K562 (cell line): ENCODE data around the gene MPRIP. TPM values are rescaled to one million over a fixed set of nuclear protein-coding genes. Genes with fewer than 3 reads are reported as not detected.

Source experiments
- ATAC-seq: fragments of 200-7000 bp; cut with Tn5 transposase; 3 replicates; pipeline ENCODE4 v1.9.1; 2020; ENCODE audit warnings: moderate library complexity
- BruUV-seq: library from RNA; stranded (reverse); fragments of 400-500 nt; replicated peaks from 2 replicates; lab custom pipeline; 2021; lab: Mats Ljungman, UMichigan
- CTCF ChIA-PET: fragments of 300-600 bp; formaldehyde crosslinking; extraction: SDS; loops from one replicate; lab custom pipeline; 2021; ENCODE audit warnings: low intra/inter-chr PET ratio; lab: Yijun Ruan, JAX
- POLR2A ChIA-PET: fragments of 300-600, 350-650 bp; sonication (Branson Sonifier 250); formaldehyde crosslinking; extraction: SDS; loops from one replicate; lab custom pipeline; 2021; ENCODE audit warnings: antibody characterized with exemption, inconsistent platforms; lab: Yijun Ruan, JAX
- DNase-seq, 4 experiments: peaks; one replicate each; pipeline versions ENCODE4 v3.0.0 to v3.0.0-alpha.2; 2011 to 2018; ENCODE audit warnings: low spot score in 3 of 4, mixed read lengths in 3 of 4; ENCODE audit errors: extremely low read depth in 1 of 4
- FAIRE-seq: peaks from 2 replicates; lab custom pipeline; 2011; peaks lifted over from hg19 to GRCh38; lab: Jason Lieb, UNC
- H2AFZ ChIP-seq: 2 replicates; pipeline ENCODE4 v1.6.0; 2011; ENCODE audit warnings: low read depth, low read length, control low read depth, inconsistent platforms
- H3K27ac ChIP-seq: fragments of 200-600 bp; 3 replicates; pipeline ENCODE4 v1.8.0; 2011; ENCODE audit warnings: low read depth, mild to moderate bottlenecking, control low read depth, inconsistent platforms, low read length, moderate library complexity, mixed read lengths; ENCODE audit errors: extremely low read depth
- H3K27me3 ChIP-seq, 2 experiments: fragments of 300-600 bp in 1 of 2; 2 replicates in 1 of 2; 3 replicates in 1 of 2; pipeline versions ENCODE4 v1.6.0 to v1.8.0; 2011; ENCODE audit warnings: inconsistent platforms in 2 of 2, low read length in 2 of 2, mild to moderate bottlenecking in 1 of 2, mixed read lengths in 1 of 2, moderate library complexity in 1 of 2; ENCODE audit not compliant: control insufficient read depth in 2 of 2, insufficient read depth in 2 of 2
- H3K36me3 ChIP-seq: fragments of 300-600 bp; 3 replicates; pipeline ENCODE4 v1.8.0; 2011; ENCODE audit warnings: mild to moderate bottlenecking, low read length, inconsistent platforms; ENCODE audit not compliant: control insufficient read depth, insufficient read depth
- H3K4me1 ChIP-seq, 2 experiments: fragments of 200-600 bp in 1 of 2; replicated peaks in 1 of 2; 2 replicates in 1 of 2; 3 replicates in 1 of 2; pipeline versions ENCODE4 v1.5.1 to v1.8.0; 2011; ENCODE audit warnings: inconsistent platforms in 2 of 2, low read length in 2 of 2, mild to moderate bottlenecking in 1 of 2, mixed read lengths in 1 of 2, moderate library complexity in 1 of 2; ENCODE audit not compliant: control insufficient read depth in 2 of 2, insufficient read depth in 2 of 2
- H3K4me2 ChIP-seq: 2 replicates; pipeline ENCODE4 v1.6.1; 2011; ENCODE audit warnings: low read length, control low read depth, inconsistent platforms, mixed read lengths; ENCODE audit not compliant: insufficient read depth
- H3K4me3 ChIP-seq: fragments of 200-600 bp; sonication (generic), shearing (Covaris generic); 2 replicates; pipeline ENCODE4 v1.5.1; 2016; ENCODE audit warnings: control low read depth, inconsistent platforms
- H3K79me2 ChIP-seq: fragments of 200-600 bp; 3 replicates; pipeline ENCODE4 v1.8.0; 2011; ENCODE audit warnings: low read length, inconsistent platforms; ENCODE audit not compliant: control insufficient read depth, insufficient read depth
- H3K9ac ChIP-seq, 2 experiments: 2 replicates each; pipeline versions ENCODE4 v1.6.0 to v1.6.1; 2011; ENCODE audit warnings: low read depth in 2 of 2, low read length in 2 of 2, control low read depth in 1 of 2, inconsistent platforms in 1 of 2, mild to moderate bottlenecking in 1 of 2, mixed read lengths in 1 of 2; ENCODE audit not compliant: insufficient read depth in 1 of 2
- H3K9me1 ChIP-seq: one replicate; pipeline ENCODE4 v1.6.0; 2011; ENCODE audit warnings: inconsistent platforms, mild to moderate bottlenecking, low read length, moderate library complexity; ENCODE audit not compliant: control insufficient read depth, insufficient read depth
- H3K9me3 ChIP-seq: replicated peaks from 2 replicates; pipeline ENCODE4 v1.5.1; 2011; ENCODE audit warnings: low read depth, low read length, inconsistent platforms; ENCODE audit not compliant: control insufficient read depth, insufficient read depth
- H4K20me1 ChIP-seq: replicated peaks from 2 replicates; pipeline ENCODE4 v1.6.1; 2011; ENCODE audit warnings: low read length, inconsistent platforms, mixed read lengths; ENCODE audit not compliant: control insufficient read depth, insufficient read depth
- ETS1 ChIP-seq: conservative IDR thresholded peaks from 2 replicates; pipeline ENCODE4 v1.6.1; 2011; ENCODE audit warnings: low read depth, mild to moderate bottlenecking, low read length; ENCODE audit not compliant: control insufficient read depth
- FOXA1 ChIP-seq: fragments of 450-650 bp; IDR thresholded peaks from 2 replicates; pipeline ENCODE4 v1.6.1; 2016; ENCODE audit warnings: mild to moderate bottlenecking, borderline replicate concordance
- PHF20 ChIP-seq: fragments of 450-650 bp; IDR thresholded peaks from 2 replicates; pipeline ENCODE4 v1.6.1; 2018; ENCODE audit not compliant: partially characterized antibody
- ZNF175 ChIP-seq: fragments of 200-800 bp; sonication (Bioruptor generic); IDR thresholded peaks from 2 replicates; pipeline ENCODE4 v1.6.1; 2016; ENCODE audit warnings: low read depth, mild to moderate bottlenecking, missing genetic modification characterization, missing compliant biosample characterization
- ZNF431 ChIP-seq: sonication (generic); formaldehyde crosslinking; IDR thresholded peaks from 2 replicates; pipeline ENCODE4 v1.8.0; 2022; ENCODE audit warnings: mild to moderate bottlenecking, missing genetic modification reagents
- WGBS: fragments of 100-300 bp; shearing (Covaris generic); methylation state at CpG from one replicate; pipeline ENCODE4 v1.1.6; 2016; ENCODE audit warnings: low coverage, mixed read lengths; ENCODE audit not compliant: insufficient coverage; ENCODE audit errors: missing lambda C conversion rate; 5-methylcytosine and 5-hydroxymethylcytosine counted together
- in situ Hi-C: fragments of 300-500 bp; cut with MboI; formaldehyde crosslinking; loops from 4 replicates; pipeline ENCODE4 v1.15.0; 2018; ENCODE audit warnings: inconsistent platforms, mixed read lengths
- intact Hi-C: fragments of 100-400 bp; cut with micrococcal nuclease; formaldehyde crosslinking; loops from 2 replicates; pipeline ENCODE4 v1.14.2; 2022
- polyA plus RNA-seq, 8 experiments: library from polyadenylated mRNA; depleted of rRNA in 4 of 8; stranded (reverse) in 5 of 8; unstranded in 3 of 8; fragments of >200 nt; fragmentation: Nextera tagmentation in 2 of 8; fragmentation: Illumina TruSeq in 1 of 8; extraction: Ambion mirVana in 2 of 8; extraction: Trizol in 1 of 8; gene quantifications; 2 replicates each; pipeline versions ENCODE4 v1.2.1 to v1.2.3, GENCODE V29; 2011 to 2014; ENCODE audit warnings: inconsistent platforms in 1 of 8, missing spikeins in 1 of 8
- total RNA-seq, 7 experiments: library from RNA; depleted of rRNA in 6 of 7; stranded (reverse); fragments of >200 nt in 6 of 7; fragmentation: Illumina TruSeq in 2 of 7; extraction: Trizol in 2 of 7; gene quantifications; 2 replicates each; pipeline versions ENCODE4 v1.2.1 to v1.2.3, GENCODE V29; 2011 to 2021; ENCODE audit warnings: low replicate concordance in 1 of 7
- TF ChIP-seq, protein P1 (sequence below): fragments of 450-650 bp; IDR thresholded peaks from 2 replicates; pipeline ENCODE4 v1.6.1; 2016; ENCODE audit warnings: antibody characterized with exemption

Gene MPRIP
- total and polyA plus RNA-seq, 9 of the 15 experiments (the other 6 are each of a cell fraction or from before 2014, with no cell fraction given): 10.0 to 72.6 (median 30.1) TPM

- in situ Hi-C loops (no loop called here), intact Hi-C loops (no loop called here)
- H2AFZ ChIP-seq: no peak overlapping the region
- no peak overlapping the region for H3K4me2 ChIP-seq
- no peaks in the 10 kb centered on the region for H3K9me1 ChIP-seq
- H3K79me2 ChIP-seq: no peaks in the 10 kb centered on the region
- H3K27ac ChIP-seq: no peak overlapping the region
- H3K36me3 ChIP-seq: peaks cover 86% of the 10 kb centered on the region; the same call in 2 of the 3 replicates
- ChIA-PET POLR2A (interaction anchor here (0.7 to 1.6 kb wide), 3 partner anchors 9 to 348 kb away, joined by 3 to 4 read pairs (median 4); no protein-coding TSS in a partner anchor), CTCF (no interaction called here)
- no peak for ATAC-seq
- FAIRE-seq: no peak
- H3K4me3 ChIP-seq: no peak overlapping the region
- 80% methylated on average over 4 of the region's 16 CpGs for WGBS
- H4K20me1 ChIP-seq: no peaks in the 10 kb centered on the region
- no TSS peak for BruUV-seq
- H3K9me3 ChIP-seq: no peaks in the 10 kb centered on the region
- no peaks in the 10 kb centered on the region for H3K27me3 ChIP-seq
- no peak for DNase-seq
- TF ChIP-seq, protein P1, sequence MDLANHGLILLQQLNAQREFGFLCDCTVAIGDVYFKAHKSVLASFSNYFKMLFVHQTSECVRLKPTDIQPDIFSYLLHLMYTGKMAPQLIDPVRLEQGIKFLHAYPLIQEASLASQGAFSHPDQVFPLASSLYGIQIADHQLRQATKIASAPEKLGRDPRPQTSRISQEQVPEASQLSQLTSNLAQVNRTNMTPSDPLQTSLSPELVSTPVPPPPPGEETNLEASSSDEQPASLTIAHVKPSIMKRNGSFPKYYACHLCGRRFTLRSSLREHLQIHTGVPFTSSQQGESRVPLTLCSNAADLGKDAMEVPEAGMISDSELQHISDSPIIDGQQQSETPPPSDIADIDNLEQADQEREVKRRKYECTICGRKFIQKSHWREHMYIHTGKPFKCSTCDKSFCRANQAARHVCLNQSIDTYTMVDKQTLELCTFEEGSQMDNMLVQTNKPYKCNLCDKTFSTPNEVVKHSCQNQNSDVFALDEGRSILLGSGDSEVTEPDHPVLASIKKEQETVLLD: no peak
- TF ChIP-seq ZNF175 (CRISPR knock-in tag): no peak
- no peak for TF ChIP-seq ZNF431 (CRISPR knock-in tag)
- no peak for TF ChIP-seq FOXA1
- TF ChIP-seq PHF20: no peak
- no peak for TF ChIP-seq ETS1
- H3K9ac ChIP-seq: no peak overlapping the region
- H3K4me1 ChIP-seq: peaks cover 0 to under 1% of the 10 kb centered on the region in 2 experiments; a peak in 1 of 5 replicates
Measured at GRCh38 chr17:17223736-17224135, 181.5 kb downstream of the MPRIP start.
